Stimulated activated naive CD8-positive, alpha-beta T cell treated with anti-CD3 and anti-CD28 coated beads, Interleukin-15, Interleukin-2, amounts not matched to agents 100 U/mL and 50 U/mL, for 24 hours (primary cell): Measurements from ENCODE around the gene SNX6.
"Not testable (repeated sequence)": the region's sequence is repeated elsewhere in the genome, so short reads cannot be mapped to it uniquely, and the experiment has no call there.

Experiments used
- ATAC-seq: fragments of 150-1000 bp; cut with Tn5 transposase; one replicate; pipeline ENCODE4 v1.10.0; 2021
- DNase-seq: peaks from one replicate; pipeline ENCODE4 v3.0.0; 2021

The SNX6 gene

DNA sequence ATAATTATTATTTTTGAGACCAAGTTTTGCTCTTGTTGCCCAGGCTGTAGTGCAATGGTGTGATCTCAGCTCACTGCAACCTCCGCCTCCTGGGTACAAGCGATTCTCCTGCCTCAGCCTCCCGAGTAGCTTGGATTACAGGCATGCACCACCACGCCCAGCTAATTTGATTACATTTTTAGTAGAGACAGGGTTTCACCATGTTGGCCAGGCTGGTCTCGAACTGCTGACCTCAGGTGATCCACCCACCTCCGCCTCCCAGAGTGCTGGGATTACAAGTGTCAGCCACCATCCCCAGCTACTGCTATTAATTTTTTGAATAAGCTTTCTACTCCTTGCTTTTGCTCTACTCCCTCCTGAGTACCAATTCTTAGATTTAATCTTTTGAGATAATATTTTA is 108.9 kb downstream of the SNX6 start:
- not testable (repeated sequence) for DNase-seq, ATAC-seq

DNA sequence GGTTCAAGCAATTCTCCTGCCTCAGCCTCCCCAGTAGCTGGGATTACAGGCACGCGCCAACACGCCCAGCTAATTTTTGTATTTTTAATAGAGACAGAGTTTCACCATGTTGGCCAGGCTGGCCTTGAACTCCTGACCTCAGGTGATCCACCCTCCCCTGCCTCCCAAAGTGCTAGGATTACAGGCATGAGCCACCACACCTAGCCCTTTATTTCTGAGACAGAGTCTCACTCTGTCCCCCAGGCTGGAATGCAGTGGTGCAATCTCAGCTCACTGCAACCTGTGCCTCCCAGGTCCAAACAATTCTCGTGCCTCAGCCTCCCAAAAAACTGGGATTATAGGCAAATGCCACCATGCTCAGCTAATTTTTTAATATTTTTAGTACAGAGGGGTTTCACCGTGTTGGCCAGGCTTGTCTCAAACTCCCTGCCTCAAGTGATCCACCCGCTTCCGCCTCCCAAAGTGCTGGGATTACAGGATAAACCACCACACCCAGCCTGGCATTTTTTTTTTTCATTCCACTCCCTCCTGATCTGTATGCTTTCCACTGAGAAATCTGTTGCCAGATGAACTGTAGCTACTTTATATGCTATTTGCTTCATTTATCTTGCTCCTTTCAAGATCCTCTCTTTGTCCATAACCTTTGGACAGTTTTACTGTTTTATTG is 109.5 kb downstream of the SNX6 start:
- not testable (repeated sequence) for ATAC-seq, DNase-seq
